ENCODE measurements around the gene SLAMF6.

- TF ChIP-seq POLR2A (IDR thresholded peaks at IDR 0.05; ENCODE audit: low read length) (no peak), CTCF (IDR thresholded peaks at IDR 0.05) (no peak), EP300 (IDR thresholded peaks at IDR 0.05) (no peak), PHF8 (IDR thresholded peaks at IDR 0.05; ENCODE audit: borderline replicate concordance, low read depth) (no peak), POLR2AphosphoS2 (conservative IDR thresholded peaks at IDR 0.05; ENCODE audit: low read length) (no peak), MAZ (IDR thresholded peaks at IDR 0.05; ENCODE audit: borderline replicate concordance, low read depth, low read length) (no peak), REST (IDR thresholded peaks at IDR 0.05) (no peak)
Observed at GRCh38 chr1:160537714-160538665, 14.9 kb upstream of the SLAMF6 start.

All from A549 (cell line).